Omental fat pad (tissue), 4 donors: Measurements from ENCODE around the gene RDH11. TPM values are rescaled to one million over a fixed set of nuclear protein-coding genes. Genes with fewer than 3 reads are reported as not detected.

Experiments
- ATAC-seq: fragments of 150-250 bp; one replicate; pipeline ENCODE4 v1.9.1; 2016; ENCODE audit warnings: mild to moderate bottlenecking, moderate library complexity; ENCODE audit not compliant: low FRiP score
- DNase-seq: peaks from one replicate; pipeline ENCODE4 v3.0.0-alpha.2; 2019; ENCODE audit warnings: low spot score
- total RNA-seq, 4 donors: library from RNA; depleted of rRNA; stranded (reverse); fragments of >200 nt; gene quantifications; one replicate each; pipeline ENCODE4 v1.1.0, GENCODE V29; 2016
- TF ChIP-seq, protein P1 (sequence below), 3 donors: fragments of 450-650 bp; IDR thresholded peaks; one replicate each; pipeline ENCODE4 v1.5.1; 2016 to 2017; ENCODE audit warnings: antibody characterized with exemption in 3 of 3, mild to moderate bottlenecking in 3 of 3, moderate library complexity in 2 of 3

Gene RDH11, protein sequence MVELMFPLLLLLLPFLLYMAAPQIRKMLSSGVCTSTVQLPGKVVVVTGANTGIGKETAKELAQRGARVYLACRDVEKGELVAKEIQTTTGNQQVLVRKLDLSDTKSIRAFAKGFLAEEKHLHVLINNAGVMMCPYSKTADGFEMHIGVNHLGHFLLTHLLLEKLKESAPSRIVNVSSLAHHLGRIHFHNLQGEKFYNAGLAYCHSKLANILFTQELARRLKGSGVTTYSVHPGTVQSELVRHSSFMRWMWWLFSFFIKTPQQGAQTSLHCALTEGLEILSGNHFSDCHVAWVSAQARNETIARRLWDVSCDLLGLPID
- total RNA-seq: 10 to 100 TPM; 29.4 to 38.8 (median 35.3) TPM

DNA sequence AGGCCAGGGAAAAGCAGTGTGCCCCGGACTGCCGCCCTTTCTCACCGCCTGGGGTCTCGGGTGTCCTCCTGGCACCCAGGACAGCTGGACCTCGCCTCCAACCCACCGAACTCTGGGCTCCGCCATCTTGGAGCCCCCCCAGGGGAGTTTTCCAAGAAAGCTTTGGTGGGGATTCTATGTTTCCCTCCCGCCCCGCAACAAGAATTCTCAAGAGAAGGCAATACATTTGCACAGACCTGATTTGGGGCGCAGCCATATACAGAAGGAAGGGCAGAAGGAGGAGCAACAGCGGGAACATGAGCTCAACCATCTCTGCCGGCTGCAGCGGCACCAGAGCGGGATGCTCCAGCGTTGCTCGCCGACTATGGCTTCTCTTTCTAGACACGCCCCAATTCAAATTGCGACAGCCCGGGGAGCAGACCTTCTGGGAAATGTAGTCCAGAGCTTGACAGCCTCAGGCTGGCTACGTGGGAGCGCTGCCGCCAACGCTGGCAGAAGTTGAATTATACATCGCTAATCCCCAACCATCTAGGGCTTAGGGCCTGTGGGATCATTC lies at the start of gene RDH11:
TSS of gene RDH11 (minus strand) at position 371 of the 556 bp plus-strand sequence. CDS start at position 310, 61 bp downstream.
- TF ChIP-seq, protein P1, sequence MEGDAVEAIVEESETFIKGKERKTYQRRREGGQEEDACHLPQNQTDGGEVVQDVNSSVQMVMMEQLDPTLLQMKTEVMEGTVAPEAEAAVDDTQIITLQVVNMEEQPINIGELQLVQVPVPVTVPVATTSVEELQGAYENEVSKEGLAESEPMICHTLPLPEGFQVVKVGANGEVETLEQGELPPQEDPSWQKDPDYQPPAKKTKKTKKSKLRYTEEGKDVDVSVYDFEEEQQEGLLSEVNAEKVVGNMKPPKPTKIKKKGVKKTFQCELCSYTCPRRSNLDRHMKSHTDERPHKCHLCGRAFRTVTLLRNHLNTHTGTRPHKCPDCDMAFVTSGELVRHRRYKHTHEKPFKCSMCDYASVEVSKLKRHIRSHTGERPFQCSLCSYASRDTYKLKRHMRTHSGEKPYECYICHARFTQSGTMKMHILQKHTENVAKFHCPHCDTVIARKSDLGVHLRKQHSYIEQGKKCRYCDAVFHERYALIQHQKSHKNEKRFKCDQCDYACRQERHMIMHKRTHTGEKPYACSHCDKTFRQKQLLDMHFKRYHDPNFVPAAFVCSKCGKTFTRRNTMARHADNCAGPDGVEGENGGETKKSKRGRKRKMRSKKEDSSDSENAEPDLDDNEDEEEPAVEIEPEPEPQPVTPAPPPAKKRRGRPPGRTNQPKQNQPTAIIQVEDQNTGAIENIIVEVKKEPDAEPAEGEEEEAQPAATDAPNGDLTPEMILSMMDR (IDR thresholded peaks at IDR 0.05): no peak
- DNase-seq (peak; percentile 66), ATAC-seq (peak; percentile 91)

DNA sequence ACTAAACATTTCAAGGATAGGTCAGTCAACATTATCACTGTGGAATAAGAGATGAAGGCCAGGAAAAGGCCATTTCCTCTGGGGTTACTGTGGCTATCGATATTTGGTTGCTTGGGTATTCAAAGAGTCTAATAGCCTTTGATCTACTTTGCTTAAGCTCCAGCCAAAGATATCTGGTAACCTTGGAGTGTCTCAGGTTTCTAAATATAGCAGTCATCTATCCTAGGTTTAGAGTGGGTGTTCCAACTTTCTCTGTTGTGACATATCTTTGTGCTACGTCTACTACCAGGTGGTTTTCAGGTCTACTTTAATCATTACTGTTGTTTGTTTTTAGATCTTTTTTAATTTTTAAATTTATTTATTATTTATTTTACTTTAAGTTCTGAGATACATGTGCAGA lies 48.5 kb upstream of the RDH11 start:
- DNase-seq: no peak

DNA sequence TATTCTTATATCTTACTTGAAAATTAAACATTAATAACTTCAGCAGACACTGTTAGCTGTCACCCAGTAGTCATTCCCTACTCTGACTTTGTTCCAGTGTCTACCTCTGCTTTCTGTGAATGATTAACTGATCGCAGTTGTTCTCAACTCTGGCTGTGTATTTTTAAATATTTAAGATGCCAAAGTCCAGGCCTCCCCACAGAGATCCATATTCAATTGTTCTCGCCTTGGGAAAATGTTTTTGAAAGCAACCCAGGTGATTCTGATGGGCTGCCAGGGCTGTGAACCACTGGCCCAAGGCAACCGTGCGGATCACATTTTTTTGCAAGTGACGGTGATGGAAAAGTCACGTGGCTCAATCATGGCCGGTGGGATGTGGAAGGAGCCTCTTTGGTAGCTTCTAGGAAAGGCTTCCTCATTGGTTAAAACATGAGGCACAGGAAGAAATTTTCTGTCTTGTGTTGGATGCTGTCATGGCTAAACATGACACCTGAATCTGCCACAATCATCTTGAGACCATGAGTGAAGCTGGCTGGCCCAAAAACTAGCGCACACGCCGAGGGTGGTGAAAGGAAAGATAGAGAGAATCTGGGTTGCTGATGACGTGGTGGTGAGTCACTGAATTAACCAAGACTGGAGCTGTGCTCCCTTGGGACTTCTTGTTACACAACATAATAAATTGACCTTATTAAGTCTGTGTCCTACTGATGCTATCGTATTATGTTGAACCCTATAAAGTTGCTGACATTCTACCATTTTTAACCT lies 43.4 kb upstream of the RDH11 start:
- DNase-seq (peak; percentile 53), ATAC-seq (peak; percentile 75)
- TF ChIP-seq, protein P1 (IDR thresholded peaks at IDR 0.05): no peak

More for the DNA sequence above, 48.5 kb upstream of the RDH11 start:
- no peak for ATAC-seq
- TF ChIP-seq, protein P1 (IDR thresholded peaks at IDR 0.05): no peak

DNA sequence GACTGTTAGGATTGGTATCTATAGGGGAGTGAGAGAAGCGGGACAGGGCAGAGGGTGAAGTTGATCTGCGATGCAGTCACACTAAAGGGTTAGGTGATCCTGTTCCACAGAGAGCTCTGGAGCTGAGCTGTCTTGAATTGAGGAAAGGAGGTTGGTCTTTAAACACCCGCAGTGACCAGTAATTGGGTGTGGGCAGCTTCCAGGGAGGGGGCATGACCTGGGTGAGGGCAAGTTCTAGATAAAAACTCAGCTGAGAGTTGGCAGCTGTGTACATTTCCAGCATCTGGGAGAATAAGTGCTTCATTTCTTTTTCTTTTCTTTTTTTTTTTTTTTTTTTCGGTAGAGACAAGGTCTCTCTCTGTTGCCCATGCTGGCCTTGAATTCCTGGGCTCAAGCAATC lies 41.2 kb upstream of the RDH11 start:
- ATAC-seq: no peak

DNA sequence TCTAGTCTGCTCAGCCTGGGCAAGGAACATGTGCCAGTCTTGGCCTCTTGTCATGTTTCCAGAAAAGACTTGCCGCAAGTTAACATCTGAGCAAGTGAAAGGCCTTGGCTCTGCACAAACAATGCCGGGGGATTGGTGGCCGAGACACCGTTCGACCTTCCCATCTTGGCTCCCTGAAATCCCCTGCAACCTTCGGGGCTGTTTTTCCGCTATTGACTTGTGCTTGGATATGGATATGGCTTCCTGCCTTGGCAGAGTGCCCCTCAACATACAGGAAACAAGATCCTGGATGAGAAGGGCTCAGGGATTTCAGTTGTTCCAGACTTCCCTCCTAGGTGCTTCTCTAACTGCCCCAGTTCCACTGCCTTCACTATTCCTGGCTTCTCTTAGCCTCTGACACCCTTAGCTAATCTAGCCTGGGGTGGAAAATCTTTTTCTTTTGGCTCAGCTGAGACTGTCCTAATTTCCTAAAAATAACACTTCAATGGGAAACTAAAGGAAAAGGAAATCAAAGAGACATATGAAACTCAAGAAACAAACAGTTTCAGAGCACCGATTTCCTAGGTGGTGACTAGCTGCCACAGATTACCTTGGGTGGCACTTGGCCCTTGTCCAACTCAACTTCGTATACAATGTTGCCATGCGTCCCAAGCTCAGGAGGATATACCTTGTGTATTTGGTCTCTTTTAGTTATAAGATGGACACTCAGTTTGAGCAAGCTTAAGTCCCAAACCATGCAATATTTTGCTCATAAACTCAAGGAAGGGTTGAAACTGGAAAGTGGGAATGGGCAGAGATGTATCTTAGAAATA lies 40.0 kb upstream of the RDH11 start:
- no peak for DNase-seq
- TF ChIP-seq, protein P1 (IDR thresholded peaks at IDR 0.05): no peak
- ATAC-seq: no peak

More for the DNA sequence above, 41.2 kb upstream of the RDH11 start:
- TF ChIP-seq, protein P1 (IDR thresholded peaks at IDR 0.05): no peak
- DNase-seq: no peak

DNA sequence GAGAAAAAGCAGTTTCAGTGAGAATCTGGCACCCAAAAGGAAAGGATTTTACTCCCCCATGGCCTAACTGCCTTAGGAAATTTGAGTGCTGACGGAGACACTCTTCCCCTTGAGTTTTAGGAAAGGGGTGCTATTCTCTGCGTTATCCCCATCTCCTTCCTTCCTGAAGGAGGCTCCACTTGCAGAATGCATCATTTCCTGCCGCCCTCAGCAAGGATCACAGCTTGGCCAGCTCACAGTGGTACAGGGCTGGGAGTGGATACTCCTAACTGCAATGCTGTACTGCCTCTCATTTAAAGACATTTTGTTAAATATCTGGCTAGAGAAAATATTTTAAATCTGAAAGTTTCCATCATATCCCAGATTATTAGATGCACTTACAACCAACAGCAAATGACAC lies 39.1 kb upstream of the RDH11 start:
- TF ChIP-seq, protein P1 (IDR thresholded peaks at IDR 0.05): no peak
- DNase-seq: no peak

More for the DNA sequence above, 39.1 kb upstream of the RDH11 start:
- no peak for ATAC-seq
